ENCODE data around the gene MPZL3.
A peak's percentile ranks its signal among the peaks of the same experiment; 100 is the strongest.

The MPZL3 gene

GRCh38 chr11:118231461-118231860, 20.7 kb downstream of the MPZL3 start:
- DNase-seq: peak in 2 of 4 experiments; percentile 23 to 36

DNA sequence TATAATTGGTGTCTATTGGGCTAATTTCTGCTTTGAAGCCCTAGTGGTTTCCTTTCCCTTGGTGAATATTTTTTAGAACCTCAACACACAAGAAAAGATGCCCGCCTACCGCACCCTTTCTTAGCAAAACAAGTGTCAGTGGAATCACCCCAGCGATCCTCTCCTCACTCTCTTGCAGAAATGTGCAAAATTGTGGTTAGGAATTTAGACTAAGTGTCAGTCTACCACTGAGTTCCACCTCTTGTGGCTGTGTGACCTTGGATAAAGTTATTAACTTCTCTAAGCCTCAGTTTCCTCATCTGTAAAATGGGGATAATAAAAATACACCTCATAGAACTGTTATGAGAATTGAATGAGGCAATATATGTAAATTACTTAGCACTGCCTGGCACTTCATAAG, 22.1 kb downstream of the MPZL3 start:
- DNase-seq: no peak

DNA sequence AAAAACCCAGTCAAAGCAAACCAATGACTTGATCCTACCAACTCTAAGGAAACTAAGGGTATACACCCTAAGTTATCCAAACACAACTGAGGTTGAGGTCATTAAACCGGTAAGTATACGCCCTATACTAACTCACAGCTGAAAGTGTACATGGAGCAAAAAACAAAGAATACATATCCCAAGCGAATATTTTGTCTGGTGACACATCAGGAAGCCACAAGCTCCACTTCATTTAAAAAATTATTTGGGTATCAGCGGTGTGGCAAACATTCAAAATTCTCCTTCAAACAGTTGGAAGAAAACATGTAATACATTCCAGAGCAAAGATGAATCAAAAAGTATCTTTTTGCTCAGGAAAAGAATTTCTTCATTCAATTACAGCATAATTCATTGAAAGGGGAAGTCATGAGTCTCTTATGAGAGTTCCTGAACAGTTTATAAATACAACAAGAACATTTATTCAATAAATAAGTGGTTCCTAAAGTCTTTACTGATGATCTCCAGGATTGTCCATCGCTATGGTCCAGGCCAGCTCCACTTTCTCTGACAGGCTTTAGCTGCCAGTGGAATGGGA, 22.8 kb downstream of the MPZL3 start:
- DNase-seq: peak in 2 of 4 experiments; percentile 68 to 72

GRCh38 chr11:118227865-118228785, 24.0 kb downstream of the MPZL3 start:
- peak in 2 of 4 experiments; percentile 90 for DNase-seq

- peak in 3 of 4 experiments; percentile 33 to 37 (median 35) for DNase-seq
These were observed 25.4 kb downstream of the MPZL3 start for GRCh38 chr11:118226781-118227180.

GRCh38 chr11:118226296-118226695, 25.9 kb downstream of the MPZL3 start:
- peak; percentile 57 to 75 (median 66) for DNase-seq

- peak; percentile 67 to 81 (median 77) for DNase-seq
These were observed 27.5 kb downstream of the MPZL3 start, which contains the start of gene JAML for GRCh38 chr11:118224511-118225188. JAML (minus strand) TSS chr11:118225011; CDS start chr11:118214866, 10,145 bp downstream.

GRCh38 chr11:118223992-118224391, 28.2 kb downstream of the MPZL3 start:
- DNase-seq: peak in 1 of 4 experiments; percentile 10

DNA sequence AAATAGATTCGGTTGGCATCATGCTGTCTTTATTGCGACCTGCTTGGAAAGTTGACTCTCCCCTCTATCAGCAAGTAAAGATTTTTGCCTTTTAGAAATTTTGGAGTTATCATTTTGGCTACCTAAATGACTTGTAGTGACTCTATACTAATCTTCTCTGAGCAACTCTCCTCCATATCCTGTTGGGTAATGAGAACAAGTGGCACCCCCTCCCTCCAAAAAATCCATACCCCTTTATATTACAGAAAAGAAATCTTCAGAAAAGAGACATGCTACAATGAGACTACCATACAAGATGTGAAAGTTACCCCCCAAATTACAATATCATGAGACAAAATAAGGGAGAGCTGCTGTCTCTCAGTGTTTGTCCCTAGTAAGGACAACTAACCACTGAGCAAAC, 28.6 kb downstream of the MPZL3 start:
- peak in 1 of 4 experiments; percentile 5 for DNase-seq

DNA sequence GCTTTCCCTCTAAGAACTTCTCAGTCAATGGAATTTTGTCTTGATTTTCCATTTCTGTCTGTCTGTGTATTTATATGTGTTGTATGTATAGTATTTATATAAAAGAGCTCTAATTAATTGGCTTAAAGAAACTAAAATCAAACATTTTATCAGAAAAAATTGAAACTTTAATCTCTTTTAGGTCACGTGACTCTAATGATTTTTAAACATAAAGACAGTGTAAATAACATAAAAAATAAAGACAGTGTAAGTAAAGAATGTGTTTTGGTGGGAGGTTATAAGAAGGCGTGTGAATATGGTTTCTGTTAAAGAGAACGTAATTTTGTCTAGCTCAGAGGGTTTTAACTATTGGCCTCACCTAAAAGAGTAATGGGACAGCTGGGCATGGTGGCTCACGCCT, 29.7 kb downstream of the MPZL3 start:
- no peak for DNase-seq

DNA sequence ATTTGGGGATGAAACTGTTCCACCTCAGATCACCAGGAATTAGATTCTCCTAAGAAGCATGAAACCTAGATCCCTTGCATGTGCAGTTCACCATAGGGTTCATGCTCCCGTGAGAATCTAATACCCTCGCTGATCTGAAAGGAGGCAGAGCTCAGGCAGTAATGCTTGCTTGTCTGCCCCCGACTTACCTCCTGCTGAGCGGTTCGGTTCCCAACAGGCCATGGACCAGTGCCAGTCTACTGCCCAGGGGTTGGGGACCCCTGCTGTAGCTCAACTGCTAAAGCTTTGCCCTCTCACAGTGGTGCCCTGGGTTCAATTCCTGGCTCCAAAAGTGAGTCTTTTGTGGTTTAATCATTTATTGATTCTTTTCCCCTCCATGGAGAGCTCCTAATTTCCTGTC, 30.7 kb downstream of the MPZL3 start:
- no peak for DNase-seq

DNA sequence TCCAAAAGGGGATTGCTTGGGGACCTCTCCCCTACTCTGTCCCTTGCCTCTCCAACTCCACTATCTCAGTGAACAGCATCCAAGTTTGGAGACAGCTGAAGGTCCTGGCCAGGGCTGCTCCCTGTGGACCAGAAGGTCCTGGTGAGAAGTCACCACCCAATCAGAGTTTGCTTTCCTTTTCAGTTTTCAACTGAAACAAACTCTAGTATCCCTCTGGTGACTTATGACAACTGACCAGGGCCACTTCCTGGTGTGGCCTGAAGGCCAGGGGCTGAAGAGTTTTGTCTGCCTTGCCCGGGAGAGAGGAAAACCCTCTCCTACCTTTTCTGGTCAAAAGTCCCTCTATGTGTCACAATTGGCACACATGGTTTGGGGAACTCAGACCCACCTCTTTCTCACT, 32.4 kb downstream of the MPZL3 start:
- peak in 1 of 4 experiments; percentile 29 for DNase-seq

DNA sequence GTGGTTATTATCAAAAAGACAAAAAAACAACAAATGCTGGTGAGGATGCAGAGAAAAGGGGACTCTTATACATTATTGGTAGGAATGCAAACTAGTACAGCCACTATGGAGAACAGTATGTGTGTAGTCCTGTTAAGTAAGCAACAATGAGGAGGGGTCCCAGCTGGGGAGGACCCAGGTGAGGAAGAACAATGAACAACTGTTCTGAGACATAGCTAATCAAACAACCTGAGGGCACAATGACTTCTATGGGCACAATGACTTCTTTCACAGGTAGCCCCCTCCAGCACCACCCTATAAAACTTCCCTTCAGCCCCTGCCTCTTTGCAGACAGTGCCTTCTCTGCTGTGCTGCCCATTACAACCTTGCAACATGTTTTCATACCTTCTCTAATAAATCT, 32.9 kb downstream of the MPZL3 start:
- no peak for DNase-seq

DNA sequence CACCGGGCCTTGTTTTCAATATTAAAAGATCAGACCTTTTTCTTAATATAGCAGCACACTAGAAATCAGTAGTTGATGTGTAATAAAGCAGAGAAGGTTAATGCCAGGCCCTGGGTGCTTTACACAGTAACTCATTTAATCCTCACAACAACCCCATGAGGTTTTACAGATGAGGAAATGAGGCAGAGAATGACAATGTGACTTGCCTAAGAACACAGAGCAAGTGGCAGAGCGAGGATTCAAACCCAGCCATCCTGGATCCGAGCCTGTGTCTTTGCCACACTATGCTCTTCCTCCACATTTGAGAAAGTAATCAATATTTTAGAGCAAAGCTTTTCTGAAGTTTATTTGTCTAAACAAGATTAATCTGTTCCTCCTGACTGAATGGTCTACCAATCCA, 34.6 kb downstream of the MPZL3 start:
- DNase-seq: peak in 3 of 4 experiments; percentile 23 to 51 (median 39)

GRCh38 chr11:118216621-118217481, 35.3 kb downstream of the MPZL3 start:
- DNase-seq: peak; percentile 33 to 63 (median 56)

DNA sequence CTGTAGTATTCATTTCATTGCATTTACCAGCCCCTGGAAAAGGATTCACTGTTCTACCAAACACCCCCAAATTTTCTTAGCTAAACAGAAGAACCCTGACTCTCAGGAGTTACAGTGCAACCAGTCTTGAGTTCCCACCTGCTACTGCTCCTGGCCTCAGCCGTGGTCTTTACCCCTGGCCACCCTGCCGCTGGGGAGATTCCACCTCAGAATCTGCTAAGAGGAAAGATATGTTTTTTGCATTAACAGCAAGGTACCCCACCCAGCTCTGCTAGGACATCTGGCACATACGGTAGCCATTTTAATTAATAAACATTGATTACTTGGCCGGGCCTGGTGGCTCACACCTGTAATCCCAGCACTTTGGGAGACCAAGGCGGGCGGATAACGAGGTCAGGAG, 36.4 kb downstream of the MPZL3 start:
- DNase-seq: no peak

DNA sequence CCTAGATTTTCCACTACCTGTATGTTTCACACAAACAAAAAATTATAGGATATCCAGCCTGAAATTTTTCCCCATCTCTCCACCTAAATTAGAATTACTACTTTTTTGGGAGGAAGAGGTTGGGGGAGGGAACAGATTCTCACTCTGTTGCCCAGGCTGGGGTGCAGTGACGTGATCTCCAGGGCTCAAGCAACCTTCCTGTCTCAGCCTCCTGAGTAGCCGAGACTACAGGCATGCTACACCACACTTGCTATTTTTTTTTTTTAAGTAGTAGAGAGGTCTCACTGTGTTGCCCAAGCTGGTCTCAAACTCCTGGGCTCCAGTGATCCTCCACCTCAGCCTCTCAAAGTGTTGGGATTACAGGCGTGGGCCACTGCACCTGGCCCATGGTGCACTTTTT, 36.9 kb downstream of the MPZL3 start:
- peak in 1 of 4 experiments; percentile 53 for DNase-seq

DNA sequence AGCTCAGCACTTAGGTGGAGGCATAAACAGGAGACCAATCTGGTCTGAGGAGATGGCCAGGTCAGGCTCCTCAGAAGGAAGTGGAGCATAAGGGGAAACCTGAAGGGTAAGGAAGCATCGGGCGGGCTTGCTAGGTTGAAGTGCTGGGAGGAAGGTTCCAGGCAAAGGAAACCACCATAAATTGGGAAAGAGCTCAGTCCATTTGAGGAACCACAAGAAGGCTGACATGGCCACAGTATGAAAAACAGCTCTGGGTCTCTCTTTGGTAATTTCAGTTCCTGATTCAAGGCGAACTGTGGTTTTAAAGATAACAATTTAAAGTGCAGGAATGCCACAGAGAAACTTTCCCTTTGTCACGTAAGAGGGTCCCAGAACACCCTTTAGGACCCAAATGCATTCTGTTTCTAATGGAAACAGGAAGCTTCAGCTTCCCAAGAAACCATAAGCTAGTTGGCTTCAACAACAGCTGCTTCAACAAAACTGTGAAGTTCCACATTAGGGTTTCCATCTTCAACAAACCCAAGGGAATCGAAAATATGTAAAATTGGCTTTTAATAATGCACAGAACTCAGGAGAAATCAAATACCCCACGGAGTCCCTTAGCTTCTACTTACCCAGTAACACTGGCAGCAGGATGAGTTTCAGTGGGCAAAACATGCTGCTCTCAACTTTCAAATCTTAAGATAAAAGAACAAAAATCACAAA, 37.8 kb downstream of the MPZL3 start:
- DNase-seq: peak; percentile 84 to 95 (median 94)

DNA sequence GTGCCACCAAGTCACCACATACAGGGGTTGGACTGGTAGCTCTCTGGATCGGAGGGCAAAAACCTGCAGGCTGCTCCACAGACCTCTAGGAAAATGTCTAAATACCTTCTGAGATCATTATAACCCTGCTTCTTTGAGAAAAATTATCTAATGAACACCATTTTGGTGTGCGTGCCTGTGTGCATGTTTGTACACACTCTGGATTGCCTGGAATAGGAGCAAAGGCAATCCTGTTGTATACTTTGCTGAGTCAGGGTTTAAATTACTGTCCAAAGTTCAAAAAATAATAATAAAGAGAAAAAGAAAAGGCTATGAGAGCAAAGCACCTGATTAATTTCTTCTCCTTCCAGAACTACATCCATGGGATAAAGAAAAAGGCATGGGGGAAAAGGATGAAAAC, 38.4 kb downstream of the MPZL3 start:
- DNase-seq: no peak

DNA sequence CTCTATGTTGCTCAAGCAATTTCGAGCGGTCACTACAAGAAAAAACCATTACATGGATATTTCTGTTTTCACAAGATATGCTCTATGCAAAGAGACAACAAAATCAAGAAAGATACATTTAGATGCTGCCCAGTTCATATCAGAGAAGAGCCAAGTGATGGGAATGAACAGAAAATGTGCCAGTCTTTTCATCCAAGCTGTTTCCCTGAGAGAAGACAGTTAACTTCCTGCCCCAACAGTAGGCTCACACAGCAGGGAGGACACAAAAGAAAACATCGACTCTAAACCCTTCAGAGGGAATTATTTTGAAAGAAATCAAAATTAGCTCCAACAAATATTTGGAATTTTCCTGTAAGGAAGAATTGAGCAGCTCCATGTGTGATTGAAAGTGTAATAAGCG, 39.0 kb downstream of the MPZL3 start:
- no peak for DNase-seq

GRCh38 chr11:118212781-118213191, 39.4 kb downstream of the MPZL3 start:
- peak in 3 of 4 experiments; percentile 65 to 84 (median 76) for DNase-seq

Measured in suppressor macrophage (primary cell).